GM18508 (cell line): ENCODE measurements around the gene BAG3.
"Not testable (repeated sequence)": the region's sequence is repeated elsewhere in the genome, so short reads cannot be mapped to it uniquely, and the experiment has no call there.

Experiments
- ATAC-seq: cut with Tn5 transposase; IDR thresholded peaks from one replicate; pipeline ENCODE4 v1.9.1; 2021; ENCODE audit warnings: moderate number of reproducible peaks; ENCODE audit not compliant: insufficient read depth, unreplicated experiment

Gene BAG3

DNA sequence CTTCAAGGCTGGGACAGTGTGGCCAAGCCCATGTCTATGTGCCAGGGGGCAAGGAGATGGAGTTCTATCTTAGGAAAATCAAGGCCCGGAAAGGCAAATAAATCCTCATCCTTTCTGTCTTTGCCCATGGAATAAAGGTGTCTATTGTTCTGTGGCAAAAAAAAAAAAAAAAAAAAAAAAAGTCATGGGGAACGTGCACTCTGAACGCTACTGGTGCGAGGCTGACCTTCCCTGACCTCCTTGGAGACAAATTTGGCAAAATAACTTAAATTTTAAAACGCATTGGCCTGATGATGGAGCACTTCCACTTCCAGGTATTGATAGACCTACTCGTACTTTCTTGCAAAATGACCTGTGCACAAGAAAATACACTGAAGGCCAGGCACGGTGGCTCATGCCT, 12.2 kb upstream of the BAG3 start:
- ATAC-seq, result no peak

DNA sequence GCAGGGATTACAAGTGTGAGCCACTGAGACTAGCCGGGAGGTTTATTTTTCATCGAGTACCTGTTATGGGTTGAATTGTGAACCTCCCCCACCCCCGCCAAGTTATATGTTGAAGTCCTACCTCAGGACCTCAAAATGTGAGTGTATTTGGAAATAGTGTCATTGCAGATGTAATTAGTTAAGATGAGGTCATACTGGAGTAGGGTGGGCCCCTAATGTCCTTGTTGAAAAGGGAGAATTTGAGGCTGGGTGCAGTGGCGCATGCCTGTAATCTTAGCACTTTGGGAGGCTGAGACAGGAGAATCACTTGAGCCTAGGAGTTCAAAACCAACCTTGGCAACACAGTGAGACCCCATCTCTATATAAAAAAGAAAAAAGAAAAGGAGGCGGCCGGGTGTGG, 10.8 kb upstream of the BAG3 start:
- no peak for ATAC-seq

DNA sequence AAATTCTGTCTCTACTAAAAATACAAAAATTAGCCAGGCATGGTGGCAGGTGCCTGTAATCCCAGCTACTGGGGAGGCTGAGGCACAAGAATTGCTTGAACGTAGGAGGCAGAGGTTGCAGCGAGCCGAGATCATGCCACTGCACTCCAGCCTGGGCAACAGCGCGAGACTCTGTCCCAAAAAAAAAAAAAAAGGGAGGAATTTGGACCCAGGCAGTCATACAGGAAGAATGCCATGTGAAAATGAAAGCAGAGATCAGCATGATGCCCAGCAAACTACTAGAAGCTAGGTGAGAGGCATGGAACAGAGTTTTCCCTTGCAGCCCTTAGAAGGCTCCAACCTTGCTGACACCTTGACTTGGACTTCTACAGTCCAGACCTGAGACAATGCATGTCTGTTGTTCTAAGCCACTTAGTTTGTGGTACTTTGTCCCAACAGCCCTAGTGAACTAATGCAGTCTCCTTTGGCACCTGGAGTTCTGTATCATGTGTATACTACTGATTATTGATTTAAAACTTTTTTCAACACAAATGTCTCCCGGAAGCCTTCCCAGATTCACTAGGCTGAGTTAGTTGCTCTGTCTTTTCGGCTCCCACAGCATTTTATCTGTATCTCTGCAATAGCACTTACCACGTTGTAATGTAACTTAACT, 10.2 kb upstream of the BAG3 start:
- ATAC-seq, result no peak

DNA sequence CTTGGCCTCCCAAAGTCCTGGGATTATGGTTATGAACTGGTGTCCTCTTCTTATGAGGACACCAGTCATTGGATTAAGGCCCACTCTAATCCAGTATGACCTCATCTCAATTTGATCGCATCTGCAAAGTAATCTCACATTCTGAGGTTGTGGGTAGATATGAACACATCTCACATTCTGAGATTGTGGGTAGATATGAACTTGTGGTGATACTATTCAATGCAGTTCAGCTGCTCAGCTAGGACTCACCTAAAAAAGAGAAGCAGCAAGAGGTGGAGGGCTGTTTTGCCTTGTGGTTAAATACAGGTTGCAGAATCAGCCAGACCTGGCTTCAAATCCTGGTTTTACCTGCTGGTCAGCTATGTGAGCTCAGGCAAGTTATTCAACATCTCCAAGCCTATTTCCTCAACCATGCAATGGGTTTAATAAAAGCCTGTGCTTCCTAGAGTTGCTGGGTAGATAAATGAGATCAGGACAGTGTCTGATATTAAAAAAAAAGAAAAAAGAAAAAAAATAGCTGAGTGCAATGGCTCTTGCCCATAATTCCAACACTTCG, 8.5 kb upstream of the BAG3 start:
- no peak for ATAC-seq

DNA sequence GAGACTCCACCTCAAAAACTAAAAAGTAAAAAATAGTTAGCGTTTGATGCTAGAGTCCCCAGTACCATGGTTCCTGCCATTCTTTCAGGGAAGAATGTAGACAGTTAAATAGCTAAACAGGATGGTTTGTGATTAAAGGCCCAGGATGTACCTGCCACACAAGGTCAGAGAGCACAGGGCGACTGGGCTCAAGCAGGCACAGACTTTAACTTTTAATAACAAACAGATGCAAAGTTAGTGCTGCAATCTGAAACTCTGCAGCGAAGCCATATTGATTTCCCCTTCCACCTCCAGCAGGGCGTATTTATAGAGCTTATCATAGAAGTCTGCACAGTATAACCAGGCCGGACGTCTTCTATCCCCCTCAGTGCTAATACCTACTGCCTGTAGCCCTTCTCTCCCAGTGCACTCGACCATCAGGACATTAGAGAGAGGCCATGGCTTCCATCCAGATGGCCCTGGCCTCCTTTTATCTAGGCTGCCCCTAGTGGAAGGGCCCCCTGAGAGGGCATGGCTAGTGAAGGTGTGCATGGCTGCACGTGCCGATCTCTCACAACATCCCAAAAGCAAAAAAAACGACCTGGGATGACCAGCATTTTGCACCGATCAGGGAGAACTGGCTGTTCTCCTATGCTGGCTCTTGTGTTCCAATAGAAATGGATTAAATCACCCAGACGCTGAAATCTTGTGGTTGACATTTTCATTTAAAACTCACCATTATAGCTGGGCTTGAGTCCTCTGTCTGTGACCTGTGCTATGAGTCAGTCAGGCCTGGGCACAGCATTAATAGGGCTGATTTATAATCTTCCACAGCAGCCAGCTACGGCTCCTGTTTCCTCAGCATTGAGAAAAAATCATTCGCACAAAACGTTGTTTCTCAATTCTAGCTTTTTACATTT, 7.6 kb upstream of the BAG3 start:
- ATAC-seq, result no peak

DNA sequence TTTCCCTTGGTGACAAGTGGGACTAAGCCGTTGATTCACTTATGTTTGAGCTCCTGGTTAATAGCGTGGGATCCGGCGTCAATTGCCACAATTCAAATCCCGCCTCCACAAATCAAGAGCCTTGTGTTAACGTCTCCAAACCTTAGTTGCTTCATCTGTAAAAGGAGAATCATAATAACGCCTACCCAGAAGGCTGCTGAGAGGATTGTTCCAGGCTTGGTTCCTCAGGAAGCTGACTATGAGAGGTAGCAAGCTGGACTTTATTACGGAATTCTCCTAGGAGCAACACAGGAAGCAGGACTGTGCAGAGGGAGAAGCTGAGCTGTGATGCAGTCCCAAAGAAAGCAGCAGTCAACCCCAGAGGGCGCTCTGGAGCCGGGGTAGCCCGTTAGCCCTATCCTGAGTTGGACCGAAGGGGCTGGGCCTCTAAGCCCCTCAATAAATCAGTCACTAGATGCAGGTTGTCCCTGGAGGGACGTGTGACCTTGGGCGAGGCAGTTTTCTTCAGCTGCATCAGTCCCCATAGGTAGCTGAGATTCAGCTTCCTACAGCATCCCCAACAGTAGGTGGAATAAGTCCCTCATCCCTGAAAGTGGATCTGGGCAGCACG, 6.9 kb upstream of the BAG3 start:
- no peak for ATAC-seq

DNA sequence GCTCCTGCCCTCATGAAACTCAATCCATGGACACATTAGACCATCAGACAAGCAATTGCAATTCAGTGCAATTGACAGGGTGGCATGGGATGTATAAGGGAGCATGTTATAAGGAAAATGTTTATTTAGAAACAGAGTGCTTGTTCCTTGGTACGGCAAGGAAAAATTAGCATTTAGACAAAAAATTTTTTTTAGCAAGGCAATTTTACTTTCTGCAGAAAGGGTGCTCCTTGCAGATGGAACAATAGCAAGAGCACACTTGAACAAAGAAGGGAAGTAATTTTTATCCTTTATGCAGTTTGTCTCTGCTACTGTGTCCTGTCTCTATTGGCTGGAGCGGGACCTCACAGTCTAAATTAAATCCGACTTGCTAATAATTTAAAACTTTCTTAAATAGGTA, 6.2 kb upstream of the BAG3 start:
- no peak for ATAC-seq

DNA sequence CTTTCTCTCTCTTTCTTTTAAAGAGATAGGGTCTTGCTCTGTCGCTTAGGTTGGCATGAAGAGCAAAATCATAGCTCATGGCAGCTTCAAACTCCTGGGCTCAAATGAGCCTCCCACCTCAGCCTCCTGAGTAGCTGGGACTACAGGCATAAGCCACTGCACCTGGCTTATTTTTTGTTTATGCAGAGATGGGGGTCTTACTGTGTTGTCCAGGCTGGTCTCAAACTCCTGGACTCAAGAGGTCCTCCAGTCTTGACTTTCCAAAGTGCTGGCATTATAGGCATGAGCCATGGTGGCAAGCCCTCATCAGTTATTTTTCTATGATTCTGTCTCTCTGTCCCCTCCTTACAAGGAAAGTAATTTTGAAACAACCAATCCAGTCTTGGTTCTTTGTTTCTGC, 1.1 kb upstream of the BAG3 start:
- no peak for ATAC-seq

DNA sequence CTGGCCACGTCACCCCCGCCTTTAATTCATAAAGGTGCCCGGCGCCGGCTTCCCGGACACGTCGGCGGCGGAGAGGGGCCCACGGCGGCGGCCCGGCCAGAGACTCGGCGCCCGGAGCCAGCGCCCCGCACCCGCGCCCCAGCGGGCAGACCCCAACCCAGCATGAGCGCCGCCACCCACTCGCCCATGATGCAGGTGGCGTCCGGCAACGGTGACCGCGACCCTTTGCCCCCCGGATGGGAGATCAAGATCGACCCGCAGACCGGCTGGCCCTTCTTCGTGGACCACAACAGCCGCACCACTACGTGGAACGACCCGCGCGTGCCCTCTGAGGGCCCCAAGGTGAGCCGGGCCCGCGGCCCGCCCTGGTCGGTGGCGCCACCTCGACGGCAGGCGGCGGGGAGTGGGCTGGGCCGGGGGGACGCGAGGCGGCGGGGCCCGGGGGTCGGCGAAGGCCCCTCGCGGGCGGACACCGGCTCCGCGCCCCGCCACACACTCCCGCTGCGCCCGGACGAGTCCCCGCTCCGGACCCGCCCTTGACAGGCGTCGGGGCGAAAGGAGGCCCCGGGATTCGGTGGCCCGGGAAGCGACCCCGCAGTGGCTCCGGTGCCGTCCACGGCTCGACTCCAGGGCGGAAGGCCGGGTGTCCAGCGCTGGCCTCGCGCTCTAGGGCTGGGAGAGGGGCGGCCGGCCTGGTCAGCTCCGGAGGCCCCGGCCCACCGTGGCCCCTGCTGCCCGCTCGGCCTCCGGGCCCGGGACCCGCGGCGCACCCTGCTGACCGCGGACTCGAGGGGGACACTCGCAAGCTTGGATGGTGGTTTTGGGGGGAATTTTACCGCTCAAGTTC, 557 bp downstream of the BAG3 start:
- ATAC-seq, result no peak

DNA sequence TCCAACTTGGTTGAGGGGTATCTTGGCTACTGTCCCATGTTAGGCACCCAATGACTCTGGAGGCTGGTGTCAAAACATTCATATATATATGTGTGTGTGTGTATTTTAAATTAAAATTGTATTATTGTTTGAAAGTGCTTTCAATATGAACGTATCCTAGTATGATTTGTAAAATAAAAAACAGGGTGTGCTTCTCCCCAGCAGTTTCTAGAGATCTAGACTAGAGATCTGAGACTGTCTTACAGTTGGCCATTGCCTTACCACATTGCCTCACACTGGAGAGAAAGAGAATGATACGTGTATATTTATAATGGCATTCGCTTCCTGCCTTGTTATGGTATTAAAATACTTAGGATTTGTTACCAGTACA, 1.2 kb downstream of the BAG3 start:
- ATAC-seq, result no peak

DNA sequence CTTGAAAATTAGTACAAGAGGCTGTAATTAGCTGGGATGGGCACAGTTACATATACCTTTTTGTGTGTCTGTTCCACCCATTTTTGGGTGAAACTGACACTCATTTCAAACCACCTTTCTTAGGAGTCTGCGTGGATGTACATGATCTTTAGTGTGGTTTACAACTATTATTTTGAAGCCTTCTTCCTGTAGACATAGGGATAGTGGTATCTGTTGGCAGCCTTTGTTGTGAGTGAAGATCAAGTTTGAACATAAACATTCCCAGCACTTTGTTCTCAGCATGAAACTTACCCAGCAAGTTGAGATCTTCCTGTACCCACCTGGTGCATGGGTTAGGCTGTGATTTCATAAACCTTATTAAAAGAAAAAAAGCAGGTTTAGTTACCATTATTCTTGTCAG, 2.0 kb downstream of the BAG3 start:
- no peak for ATAC-seq

DNA sequence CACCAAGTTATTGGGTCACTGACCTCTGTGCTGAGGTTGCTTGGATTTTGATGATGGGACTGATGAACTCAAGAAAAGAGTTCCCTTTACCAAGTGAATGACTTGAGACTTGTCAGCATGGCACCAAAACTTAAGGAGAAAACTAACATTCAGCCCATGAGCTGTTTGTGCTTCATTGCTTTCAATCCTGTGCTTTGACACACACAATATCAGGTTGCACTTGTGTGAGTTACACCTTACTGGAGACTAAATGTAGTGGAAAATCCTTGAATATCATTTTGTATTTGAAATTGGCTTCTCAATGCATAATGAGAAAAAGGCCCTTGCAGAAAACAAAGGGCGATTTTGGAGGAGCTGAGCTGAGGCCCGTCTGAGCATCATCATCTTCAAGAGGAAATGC, 2.7 kb downstream of the BAG3 start:
- ATAC-seq, result no peak

DNA sequence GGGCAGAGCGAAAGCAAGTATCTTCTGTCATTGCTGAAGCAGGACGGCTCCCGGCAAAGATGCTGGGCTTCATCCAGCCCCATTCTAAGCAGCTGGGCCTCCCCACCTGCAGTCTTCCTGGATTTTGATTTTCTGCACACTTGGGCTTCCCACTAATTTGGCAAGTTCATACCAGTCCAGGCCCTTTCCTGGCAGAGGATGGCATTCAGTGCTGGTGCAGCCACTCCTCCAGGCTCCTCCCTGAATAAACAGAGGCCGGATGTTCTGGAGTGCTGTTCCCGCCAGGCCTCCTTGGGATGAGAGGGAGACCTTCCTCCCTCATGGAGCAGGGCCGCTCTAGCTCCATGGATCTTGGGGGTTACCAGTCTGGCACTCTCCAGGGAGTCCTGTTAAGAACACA, 3.4 kb downstream of the BAG3 start:
- no peak for ATAC-seq

DNA sequence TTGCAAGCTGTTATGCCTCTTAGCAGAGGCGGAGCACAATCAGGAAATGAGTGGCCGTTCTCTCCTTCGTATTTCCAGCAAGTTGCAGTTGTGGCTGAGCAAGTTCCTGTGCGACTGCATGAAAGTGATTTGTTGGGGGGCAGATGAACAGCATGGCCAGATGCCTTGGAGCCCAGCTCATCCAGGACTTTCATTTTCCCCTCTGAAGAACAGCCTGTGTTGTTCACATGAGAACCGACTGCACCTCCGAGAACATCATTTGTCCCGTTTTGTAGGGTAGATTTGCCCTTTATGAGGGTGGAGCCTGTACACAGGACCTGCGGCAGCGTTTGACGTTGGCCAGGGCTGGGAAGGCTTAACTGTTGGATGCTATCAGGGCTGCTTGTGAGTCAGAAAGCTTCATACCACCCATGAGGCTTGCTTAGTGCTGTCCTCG, 4.4 kb downstream of the BAG3 start:
- no peak for ATAC-seq

DNA sequence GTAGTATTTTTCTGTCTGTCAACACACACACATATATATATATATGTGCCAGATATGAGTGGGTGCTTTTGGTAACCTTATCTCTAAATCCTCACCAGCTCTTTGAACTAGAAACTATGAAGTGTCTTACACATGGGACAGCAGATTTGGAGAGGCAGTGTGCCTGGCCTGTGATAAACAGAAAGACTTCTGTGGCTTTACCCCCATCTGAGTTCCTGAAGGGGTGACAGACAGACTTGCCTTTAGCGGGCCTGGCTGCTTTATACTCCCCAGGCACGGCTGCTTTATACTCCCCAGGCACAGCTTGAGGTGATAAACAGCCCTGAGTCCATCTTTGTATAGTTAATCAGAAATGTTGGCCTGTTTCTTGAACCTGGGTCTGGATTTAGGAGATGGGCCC, 5.6 kb downstream of the BAG3 start:
- ATAC-seq, result no peak

DNA sequence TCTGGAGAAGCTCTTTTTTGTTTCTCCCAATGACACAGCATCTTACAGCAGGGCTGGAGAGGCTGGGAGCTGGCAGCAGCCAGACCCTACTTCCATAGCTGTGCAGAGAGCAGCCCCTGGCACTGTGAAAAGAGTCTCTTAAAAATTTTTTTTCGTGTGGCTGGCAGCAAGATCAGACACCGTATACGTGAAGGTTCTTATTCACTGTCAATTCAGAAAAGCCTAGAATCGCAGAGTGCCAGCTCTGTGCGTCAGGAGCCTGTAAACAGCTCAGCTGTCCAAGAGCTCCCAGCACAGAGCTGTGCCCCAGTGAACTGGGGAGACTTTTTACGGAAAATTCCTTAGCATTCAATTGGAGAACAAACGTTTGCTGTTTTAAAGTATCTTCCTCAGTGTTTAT, 6.5 kb downstream of the BAG3 start:
- no peak for ATAC-seq

DNA sequence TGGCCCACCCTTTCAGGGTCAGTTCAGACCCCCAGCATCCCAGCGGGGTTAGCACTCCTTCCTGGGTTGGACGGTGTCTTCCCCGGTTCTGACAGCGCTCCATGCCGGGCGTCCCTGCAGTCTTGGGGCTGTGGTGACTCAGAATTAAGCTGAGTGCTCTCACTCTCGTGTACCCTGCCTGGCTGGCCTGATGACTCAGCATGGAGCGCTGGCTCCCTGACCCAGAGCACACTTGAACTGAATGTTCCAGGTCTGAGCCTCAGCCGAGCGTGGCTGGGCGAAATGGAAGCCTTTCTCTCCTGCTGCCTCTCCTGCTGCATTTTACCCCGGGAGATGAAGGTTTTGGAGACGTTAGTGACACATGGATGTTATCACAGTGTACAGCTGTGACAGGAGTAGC, 7.1 kb downstream of the BAG3 start:
- no peak for ATAC-seq

DNA sequence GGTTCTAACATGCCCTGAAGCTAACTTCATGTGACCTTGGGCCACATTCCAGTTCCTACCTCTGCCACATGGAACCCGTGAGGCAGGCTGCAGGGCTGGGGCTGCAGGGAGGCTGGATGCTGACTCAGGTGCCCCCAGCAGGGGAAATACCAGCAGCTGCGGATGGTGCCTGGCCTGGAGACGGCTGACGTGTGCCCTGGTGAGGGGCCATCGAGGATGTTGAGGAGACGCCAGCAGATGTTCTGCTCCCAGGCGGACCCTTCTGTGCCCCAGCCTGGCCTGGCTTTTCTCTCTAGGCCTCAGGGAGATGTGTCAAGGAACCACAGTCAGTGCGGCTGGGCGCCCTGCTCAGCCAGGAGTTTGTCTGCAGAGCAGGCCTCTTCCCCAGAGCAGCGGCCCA, 8.8 kb downstream of the BAG3 start:
- ATAC-seq, result no peak

DNA sequence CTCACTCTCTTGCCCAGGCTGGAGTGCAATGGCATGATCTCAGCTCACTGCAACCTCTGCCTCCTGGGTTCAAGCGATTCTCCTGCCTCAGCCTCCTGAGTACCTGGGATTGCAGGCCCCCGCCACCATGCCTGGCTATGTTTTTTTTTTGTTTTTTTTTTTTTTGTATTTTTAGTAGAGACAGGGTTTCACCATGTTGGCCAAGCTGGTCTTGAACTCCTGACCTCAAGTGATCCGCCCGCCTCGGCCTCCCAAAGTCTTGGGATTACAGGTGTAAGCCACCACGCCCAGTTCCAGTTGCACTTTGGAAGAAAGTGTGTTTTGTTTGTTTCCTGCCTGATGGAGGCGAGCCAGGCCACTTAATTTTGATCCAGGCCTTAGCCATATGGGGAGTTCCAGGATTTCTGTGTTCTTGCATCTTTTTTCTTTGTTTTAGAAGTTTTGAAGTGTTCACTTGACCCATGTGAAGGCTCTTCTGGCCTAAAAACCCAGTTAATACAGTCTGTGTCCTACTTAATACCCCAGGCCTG, 11.0 kb downstream of the BAG3 start:
- ATAC-seq, result not testable (repeated sequence)
